GM12891 (cell line): Measurements from ENCODE around the gene FBXO44.

Experiments used
- PAX5 ChIP-seq: IDR thresholded peaks from 2 replicates; pipeline ENCODE4 v1.6.1; 2011; ENCODE audit warnings: low read length, moderate library complexity, mild to moderate bottlenecking; ENCODE audit not compliant: insufficient read depth, severe bottlenecking
- POLR2A ChIP-seq: IDR thresholded peaks from 2 replicates; pipeline ENCODE4 v1.6.1; 2011; ENCODE audit warnings: low read depth, low read length, control low read depth
- POLR2AphosphoS5 ChIP-seq: IDR thresholded peaks from 2 replicates; pipeline ENCODE4 v1.6.1; 2011; ENCODE audit warnings: low read depth, low read length, control low read depth
- SPI1 ChIP-seq: IDR thresholded peaks from 2 replicates; pipeline ENCODE4 v1.6.1; 2011; ENCODE audit warnings: low read depth, low read length, control low read depth

DNA sequence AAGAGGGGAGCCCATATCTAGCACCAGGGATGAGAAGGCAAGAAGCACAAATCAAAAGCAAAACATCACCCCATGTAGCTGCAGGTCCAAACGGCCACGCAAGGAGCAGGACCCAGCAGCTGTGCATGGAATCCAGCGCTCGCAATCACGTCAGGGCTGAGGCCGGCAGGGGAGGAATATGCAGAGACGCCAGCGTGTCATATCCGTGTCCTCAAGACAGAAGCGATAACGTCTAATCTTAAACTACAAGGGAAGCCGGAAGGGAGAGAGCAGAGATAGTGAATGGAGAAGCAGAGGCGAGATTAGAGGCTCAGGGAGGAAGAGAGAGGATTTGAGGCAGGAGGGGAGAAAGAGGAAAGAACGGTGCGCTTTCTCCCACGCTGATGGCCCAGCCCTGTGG is 39.6 kb upstream of the FBXO44 start:
- no peak for TF ChIP-seq POLR2A
- no peak for TF ChIP-seq PAX5
- TF ChIP-seq POLR2AphosphoS5: no peak
- no peak for TF ChIP-seq SPI1
